ENCODE results near the gene GOPC.

Gene GOPC

DNA sequence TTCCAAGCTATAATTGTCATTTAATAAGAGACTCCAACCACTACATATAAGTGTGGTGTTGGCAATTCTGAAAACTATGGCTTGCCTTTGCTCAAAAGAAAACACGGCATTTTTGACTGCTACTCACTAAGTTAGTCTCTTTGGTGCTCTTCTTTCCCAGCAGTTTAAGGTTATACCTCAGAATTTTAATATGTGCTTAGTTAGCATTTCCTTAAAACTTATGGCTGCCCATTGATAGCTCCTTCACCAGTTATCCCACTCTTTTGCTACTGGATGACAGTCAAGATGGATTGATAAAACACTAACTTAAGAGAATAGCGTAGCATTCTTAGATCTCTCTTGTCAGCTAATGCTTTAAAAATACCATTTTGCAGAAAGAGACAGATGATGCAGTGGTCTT, 34.1 kb downstream of the GOPC start:
- TF ChIP-seq, protein P1, sequence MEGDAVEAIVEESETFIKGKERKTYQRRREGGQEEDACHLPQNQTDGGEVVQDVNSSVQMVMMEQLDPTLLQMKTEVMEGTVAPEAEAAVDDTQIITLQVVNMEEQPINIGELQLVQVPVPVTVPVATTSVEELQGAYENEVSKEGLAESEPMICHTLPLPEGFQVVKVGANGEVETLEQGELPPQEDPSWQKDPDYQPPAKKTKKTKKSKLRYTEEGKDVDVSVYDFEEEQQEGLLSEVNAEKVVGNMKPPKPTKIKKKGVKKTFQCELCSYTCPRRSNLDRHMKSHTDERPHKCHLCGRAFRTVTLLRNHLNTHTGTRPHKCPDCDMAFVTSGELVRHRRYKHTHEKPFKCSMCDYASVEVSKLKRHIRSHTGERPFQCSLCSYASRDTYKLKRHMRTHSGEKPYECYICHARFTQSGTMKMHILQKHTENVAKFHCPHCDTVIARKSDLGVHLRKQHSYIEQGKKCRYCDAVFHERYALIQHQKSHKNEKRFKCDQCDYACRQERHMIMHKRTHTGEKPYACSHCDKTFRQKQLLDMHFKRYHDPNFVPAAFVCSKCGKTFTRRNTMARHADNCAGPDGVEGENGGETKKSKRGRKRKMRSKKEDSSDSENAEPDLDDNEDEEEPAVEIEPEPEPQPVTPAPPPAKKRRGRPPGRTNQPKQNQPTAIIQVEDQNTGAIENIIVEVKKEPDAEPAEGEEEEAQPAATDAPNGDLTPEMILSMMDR (IDR thresholded peaks at IDR 0.05; ENCODE audit: insufficient read depth, low read length, missing control alignments), result no peak
- no peak for DNase-seq (ENCODE audit: low read depth, low spot score)
- H3K4me3 ChIP-seq (ENCODE audit: low read depth, low read length), result no peak overlapping the region
- ChIA-PET POLR2A (interaction anchor here (0.6 kb wide), 1 partner anchor 45 kb away, joined by 4 read pairs; no protein-coding TSS in a partner anchor), CTCF (interaction anchor here (0.8 to 5.1 kb wide), 7 partner anchors 12 to 119 kb away, joined by 3 to 35 read pairs (median 4); no protein-coding TSS in a partner anchor)

- TF ChIP-seq, protein P1 (IDR thresholded peaks at IDR 0.05; ENCODE audit: insufficient read depth, low read length, missing control alignments), result no peak
- DNase-seq (ENCODE audit: low read depth, low spot score), result no peak
- ChIA-PET CTCF (interaction anchor here (0.9 to 5.1 kb wide), 4 partner anchors 9 to 115 kb away, joined by 4 to 35 read pairs (median 10); no protein-coding TSS in a partner anchor), POLR2A (no interaction called here)
- H3K4me3 ChIP-seq (ENCODE audit: low read depth, low read length), result no peak overlapping the region
These were observed 37.6 kb downstream of the GOPC start for GRCh38 chr6:117564681-117565080.

GRCh38 chr6:117561128-117561527, 41.2 kb downstream of the GOPC start:
- POLR2A ChIA-PET, result no interaction called here
- TF ChIP-seq, protein P1 (IDR thresholded peaks at IDR 0.05; ENCODE audit: insufficient read depth, low read length, missing control alignments), result no peak
- H3K4me3 ChIP-seq (ENCODE audit: low read depth, low read length), result no peak overlapping the region
- CTCF ChIA-PET, result interaction anchor here (1.1 to 4.8 kb wide), 6 partner anchors 12 to 213 kb away, joined by 3 to 28 read pairs (median 6); no protein-coding TSS in a partner anchor
- no peak for DNase-seq (ENCODE audit: low read depth, low spot score)

- no peak overlapping the region for H3K4me3 ChIP-seq (ENCODE audit: low read depth, low read length)
- TF ChIP-seq, protein P1 (IDR thresholded peaks at IDR 0.05; ENCODE audit: insufficient read depth, low read length, missing control alignments), result no peak
- CTCF ChIA-PET, result interaction anchor here (0.5 to 17.1 kb wide), 6 partner anchors 10 to 163 kb away, joined by 3 to 273 read pairs (median 6); no protein-coding TSS in a partner anchor
- POLR2A ChIA-PET, result no interaction called here
- no peak for DNase-seq (ENCODE audit: low read depth, low spot score)
These were observed 43.0 kb downstream of the GOPC start for GRCh38 chr6:117559299-117559698.

DNA sequence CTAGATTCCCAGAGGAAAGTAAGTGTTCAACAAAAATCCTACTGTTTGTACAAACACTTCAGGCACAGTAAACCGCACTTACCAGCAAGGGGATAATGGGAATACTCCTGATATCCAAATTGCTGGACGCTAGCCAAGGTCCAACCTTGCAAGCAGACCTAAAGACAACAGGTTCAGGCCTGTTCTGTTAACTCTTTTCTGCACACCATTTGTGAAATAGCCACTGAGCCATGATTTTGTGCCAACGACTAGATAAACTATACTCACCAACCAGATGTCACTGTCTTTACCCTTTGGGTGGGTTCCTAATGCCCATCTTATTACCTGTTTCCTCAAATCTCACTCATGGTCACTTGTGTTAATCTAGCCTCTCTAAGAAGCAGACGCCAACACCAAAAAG, 43.5 kb downstream of the GOPC start:
- CTCF ChIA-PET, result interaction anchor here (0.8 to 17.1 kb wide), 5 partner anchors 10 to 108 kb away, joined by 3 to 273 read pairs (median 9); no protein-coding TSS in a partner anchor
- H3K4me3 ChIP-seq (ENCODE audit: low read depth, low read length), result no peak overlapping the region
- POLR2A ChIA-PET, result no interaction called here
- TF ChIP-seq, protein P1 (IDR thresholded peaks at IDR 0.05; ENCODE audit: insufficient read depth, low read length, missing control alignments), result no peak
- no peak for DNase-seq (ENCODE audit: low read depth, low spot score)

DNA sequence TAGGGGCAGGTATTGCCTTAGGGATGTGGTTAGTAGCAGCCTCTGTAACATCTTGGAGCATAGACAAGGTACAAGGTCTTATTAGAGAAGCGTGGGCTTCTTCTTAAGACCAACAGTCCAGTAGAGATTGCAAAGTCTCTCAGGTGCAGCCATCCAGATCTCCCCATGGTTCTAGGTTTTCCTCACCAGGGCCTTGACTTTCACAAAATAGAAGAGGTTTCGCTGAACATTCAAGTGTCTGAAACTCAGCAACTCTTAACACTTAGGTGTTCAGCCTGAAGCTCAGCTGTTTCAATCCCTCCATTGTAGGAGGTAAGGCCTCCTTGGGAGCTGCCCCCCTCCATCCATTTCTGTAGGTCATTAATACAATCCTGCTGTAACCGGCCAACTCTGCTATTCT, 44.4 kb downstream of the GOPC start:
- TF ChIP-seq, protein P1 (IDR thresholded peaks at IDR 0.05; ENCODE audit: insufficient read depth, low read length, missing control alignments), result no peak
- DNase-seq (ENCODE audit: low read depth, low spot score), result no peak
- CTCF ChIA-PET, result interaction anchor here (0.8 to 17.1 kb wide), 6 partner anchors 9 to 205 kb away, joined by 3 to 273 read pairs (median 18); no protein-coding TSS in a partner anchor
- H3K4me3 ChIP-seq (ENCODE audit: low read depth, low read length), result no peak overlapping the region
- POLR2A ChIA-PET, result no interaction called here

Data from AG04449 (cell line).